GM21737 (cell line): ENCODE results near the gene TET1.
"Not testable (repeated sequence)": the region's sequence is repeated elsewhere in the genome, so short reads cannot be mapped to it uniquely, and the experiment has no call there.

Experiments used
- ATAC-seq: cut with Tn5 transposase; IDR thresholded peaks from one replicate; pipeline ENCODE4 v1.9.1; 2021; ENCODE audit warnings: mild to moderate bottlenecking, moderate library complexity; ENCODE audit not compliant: unreplicated experiment

TET1 gene

DNA sequence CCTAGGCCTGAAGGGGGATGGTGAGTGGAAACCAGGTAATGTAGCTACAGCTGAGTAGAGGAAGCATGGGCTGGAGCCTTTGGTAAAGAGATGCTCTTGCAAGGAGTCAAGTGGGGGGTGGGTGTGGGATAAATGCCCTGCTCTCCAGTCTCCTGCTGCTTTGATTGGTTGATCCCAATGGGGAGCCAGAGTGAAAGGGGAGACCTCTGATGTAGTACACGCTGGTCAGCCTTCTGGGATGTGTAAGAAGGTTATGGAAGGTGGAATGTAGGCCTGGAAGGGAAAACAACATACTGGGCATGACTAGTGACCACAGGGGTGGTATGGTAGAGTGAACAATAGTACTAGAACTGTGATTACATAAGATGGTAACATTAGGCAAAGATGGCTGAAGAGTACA, 44.3 kb downstream of the TET1 start:
- no peak for ATAC-seq

DNA sequence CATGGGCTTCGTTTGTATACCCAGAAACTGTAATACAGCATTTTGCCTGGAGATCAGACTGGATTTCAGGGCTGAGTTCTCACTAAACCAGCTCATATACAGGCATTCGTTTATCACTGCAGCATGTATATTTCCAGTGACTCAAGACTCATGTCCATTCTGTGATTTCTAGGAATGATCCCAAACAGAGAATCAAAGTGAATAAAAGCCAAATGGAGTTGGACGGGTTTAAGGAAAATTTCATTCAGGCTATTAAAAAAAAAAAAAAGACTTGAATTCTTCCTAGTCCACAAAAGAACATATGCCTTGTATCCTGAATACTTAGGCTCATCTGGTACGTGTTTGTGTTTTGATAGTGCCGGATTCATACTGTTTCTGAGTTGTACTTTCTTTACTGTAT, 46.8 kb downstream of the TET1 start:
- no peak for ATAC-seq

DNA sequence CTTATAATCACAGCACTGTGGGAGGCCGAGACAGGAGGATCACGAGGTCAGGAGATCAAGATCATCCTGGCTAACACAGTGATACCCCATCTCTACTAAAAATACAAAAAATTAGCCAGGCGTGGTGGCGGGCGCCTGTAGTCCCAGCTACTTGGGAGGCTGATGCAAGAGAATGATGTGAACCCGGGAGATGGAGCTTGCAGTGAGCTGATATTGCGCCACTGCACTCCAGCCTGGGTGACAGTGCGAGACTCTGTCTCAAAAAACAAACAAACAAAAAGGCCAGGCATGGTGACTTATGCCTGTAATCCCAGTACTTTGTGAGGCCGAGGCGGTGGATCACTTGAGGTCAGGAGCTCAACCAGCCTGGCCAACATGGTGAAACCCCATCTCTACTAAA, 49.9 kb downstream of the TET1 start:
- ATAC-seq = not testable (repeated sequence)

DNA sequence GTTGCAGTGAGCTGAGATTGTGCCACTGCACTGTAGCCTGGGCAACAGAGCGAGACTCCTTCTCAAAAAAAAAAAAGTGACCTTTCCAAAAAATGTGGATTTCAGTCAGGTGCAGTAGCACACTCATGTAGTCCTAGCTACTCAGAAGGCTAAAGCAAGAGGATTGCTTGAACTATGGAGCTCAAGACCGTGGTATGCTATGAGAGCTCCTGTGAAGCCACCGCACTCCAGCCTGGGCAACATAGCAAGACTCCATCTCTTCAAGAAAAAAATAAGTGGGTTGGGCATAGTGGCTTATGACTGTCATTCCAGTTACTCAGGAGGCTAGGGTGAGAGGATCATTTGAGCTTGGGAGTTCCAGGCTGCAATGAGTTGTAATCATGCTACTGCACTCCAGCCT, 51.1 kb downstream of the TET1 start:
- no peak for ATAC-seq

DNA sequence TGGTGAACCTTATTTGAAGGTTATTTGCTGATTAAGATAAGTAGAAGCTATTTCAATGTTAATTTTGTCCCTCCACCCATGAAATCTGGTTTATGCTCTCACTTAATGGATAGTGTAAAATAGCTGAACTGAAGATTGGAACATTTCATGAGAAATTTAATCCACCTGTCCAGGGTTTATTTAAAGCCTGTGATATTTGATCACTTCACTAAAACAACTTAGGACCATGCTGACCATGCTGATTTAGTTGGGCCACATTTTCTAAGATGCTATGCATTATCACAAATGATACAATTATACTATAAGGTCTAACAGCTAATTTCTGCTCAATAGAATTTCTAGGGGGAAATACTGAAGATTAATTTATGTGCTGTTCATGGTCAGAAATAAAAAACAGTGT, 53.8 kb downstream of the TET1 start:
- ATAC-seq = not testable (repeated sequence)

DNA sequence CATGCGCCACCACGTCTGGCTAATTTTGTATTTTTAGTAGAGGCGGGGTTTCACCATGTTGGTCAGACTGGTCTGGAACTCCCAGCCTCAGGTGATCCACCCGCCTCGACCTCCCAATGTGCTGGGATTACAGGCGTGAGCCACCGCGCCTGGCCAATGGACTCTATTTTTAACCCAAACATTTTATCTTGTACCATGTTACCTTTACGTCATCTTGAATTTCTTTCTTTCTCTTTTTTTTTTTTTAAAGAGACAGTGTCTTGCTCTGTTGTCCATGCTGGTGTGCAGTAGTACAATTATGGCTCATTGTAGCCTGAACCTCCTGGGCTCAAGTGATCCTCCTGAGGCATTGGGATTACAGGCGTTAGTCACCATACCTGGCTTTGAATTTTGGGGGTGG, 57.6 kb downstream of the TET1 start:
- ATAC-seq = not testable (repeated sequence)

DNA sequence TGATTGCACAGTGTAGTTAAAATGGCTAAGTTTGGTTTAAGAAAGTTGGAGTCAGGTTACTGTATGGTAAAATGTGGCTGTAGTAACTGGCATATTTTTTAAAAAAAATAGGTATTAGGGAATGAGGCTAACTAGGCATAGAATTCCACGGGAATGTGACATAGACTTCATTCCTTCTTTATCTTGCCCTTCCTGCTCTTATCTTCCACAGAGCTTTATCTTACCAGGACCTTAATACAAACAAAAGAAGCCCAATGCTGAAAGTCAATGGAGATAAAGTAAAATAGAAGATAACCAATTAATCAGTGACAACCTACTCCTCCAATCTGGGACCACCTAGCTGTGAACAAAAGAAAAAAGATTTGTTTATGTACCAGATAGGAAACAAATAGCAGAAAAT, 58.1 kb downstream of the TET1 start:
- no peak for ATAC-seq

DNA sequence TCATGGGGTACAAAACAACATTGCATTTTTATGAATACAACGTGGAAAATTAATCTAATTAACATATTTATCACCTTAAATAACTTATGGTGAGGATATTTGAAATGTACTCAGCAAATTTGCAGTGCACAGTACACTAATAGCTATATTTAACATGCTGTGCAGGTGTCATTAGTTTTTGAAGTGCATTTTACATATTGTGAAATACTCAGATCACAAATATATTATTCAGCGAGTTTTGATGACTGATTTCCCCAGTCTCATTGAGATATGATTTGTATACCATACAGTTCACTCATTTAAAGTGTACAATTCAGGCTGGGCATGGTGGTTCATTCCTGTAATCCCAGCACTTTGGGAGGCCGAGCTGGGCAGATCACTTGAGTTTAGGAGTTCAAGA, 59.5 kb downstream of the TET1 start:
- ATAC-seq = no peak

DNA sequence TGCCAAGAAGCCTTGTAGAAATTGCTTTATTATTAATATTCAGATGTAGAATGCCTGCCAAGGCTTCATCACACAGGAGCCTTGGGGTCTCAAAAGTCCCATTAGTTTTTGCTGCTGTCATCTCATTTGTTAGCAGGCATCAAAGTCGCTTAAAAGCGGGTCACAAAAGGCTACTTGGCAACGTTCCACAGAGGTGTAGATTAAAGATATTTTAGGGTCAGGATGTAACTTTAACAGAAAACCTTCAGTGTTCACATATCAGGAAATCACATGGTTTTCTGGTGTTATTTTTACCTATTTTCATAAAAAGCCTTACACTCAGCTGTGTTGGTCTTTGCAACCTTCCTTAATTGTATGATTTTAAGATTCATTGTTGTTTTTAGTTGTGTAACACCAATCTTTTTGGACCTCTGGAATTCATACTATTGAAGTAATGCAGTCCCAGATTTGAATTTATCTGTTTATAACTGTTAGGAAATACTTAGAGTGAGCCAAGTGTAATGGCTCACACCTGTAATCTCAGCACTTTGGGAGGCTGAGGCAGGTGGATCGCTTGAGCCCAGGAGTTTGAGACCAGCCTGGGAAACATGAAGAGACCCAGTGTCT, 65.3 kb downstream of the TET1 start:
- no peak for ATAC-seq

DNA sequence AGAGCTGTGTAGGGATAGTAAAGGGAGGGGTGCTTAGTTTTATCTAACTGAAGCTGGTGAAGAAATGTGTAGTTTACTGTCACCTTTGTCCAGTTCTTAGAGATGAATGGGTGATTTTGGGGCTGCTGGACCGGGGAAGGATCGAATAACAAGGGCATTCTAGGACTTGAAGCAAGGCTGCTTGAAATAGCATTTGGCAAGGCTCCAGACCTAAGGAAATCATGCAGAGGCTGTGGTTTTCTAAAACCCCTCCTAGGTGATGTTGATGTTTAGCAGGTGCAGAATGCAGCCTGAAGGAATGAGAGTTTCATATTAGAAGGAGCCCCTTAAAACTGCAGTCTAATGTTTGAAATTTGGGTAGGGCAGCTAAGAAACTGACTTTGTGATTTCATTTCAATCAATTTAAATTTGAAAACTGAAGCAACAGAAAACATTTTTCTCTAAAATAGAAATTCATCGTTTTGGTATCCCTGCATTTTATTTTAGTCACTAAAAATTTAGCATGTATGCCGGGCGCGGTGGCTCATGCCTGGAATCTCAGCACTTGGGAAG, 68.5 kb downstream of the TET1 start:
- ATAC-seq = no peak

DNA sequence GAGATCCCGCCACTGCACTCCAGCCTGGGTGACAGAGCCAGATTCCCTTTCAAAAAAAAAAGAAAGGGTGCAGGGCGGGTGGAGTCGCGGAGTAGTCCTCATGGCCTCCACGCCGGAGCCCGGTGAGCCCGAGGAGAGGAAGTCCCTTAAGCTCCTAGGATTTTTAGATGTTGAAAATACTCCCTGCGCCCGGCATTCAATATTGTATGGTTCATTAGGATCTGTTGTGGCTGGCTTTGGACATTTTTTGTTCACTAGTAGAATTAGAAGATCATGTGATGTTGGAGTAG, 72.1 kb downstream of the TET1 start:
- not testable (repeated sequence) for ATAC-seq

DNA sequence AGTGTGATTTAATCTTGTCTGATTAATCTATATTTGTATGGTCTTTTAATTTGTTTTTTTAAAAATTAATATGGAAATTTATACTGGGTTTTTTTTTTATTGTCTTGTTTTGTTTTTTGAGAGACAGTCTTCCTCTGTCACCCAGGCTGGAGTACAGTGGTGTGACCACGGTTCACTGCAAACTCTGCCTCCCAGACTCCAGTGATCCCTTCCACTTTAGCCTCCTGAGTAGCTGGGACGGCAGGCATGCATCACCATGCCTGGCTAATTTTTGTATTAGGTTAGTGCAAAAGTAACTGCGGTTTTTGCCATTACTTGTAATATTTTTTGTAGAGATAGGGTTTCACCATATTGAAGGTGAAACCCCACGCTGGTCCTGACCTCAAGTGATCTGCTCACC, 73.1 kb downstream of the TET1 start:
- no peak for ATAC-seq

DNA sequence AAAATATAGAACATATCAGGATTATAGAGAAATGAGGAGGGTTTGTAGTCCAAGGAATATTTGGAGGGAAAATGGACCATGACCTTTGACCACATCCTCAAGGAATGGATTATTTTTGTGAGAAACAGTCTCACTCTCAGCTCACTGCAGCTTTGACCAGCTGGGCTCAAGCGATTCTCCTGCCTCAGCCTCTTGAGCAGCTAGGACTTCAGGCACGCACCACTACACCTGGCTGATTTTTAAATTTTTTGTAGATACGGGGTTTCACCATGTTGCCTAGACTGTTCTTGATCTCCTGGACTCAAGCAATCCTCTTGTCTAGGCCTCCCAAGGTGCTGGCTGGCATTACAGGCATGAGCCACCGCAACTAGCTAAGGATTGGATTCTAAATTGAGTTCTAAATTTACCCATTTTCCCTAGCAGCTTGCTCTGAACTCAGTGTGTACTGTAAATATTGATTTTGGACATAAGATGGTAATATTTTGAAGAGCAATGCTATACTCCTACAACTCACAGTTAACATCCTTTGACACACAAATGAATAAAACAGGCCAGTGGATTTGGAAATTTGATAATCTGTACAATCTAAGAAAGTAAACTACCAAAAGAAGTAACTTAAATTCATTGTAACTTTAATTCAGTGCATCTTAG, 73.8 kb downstream of the TET1 start:
- no peak for ATAC-seq

DNA sequence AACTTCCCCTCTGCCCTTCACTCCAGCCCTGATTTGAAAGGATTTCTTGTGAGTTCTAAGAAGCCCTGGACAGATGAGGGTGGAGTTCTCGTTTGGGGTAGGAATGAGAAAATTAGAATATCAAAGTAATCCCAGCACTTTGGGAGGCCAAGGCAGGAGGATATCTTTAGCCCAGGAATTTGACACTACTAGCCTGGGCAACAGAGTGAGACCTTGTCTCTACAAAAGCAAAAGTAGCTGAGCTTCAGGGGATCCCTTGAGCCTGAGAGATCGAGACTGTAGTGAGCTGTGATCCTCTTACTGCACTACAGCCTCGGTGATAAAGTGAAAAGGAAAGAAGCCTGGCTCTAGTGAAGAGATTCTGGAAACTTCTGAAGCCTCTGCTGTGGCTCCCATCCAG, 76.2 kb downstream of the TET1 start:
- ATAC-seq = no peak

DNA sequence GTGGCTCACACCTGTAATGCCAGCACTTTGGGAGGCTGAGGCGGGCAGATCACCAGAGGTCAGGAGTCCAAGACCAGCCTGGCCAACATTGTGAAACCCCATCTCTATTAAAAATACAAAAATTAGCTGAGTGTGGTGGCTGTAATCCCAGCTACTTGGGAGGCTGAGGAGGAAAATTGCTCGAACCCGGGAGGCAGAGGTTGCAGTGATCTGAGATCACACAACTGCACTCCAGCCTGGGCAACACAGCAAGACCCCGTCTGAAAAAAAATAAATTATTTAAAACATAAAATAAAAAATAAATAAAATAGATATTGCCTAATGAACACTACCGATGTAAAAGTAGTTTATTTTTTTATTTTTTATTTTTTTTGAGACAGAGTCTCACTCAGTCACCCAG, 83.4 kb downstream of the TET1 start:
- ATAC-seq = not testable (repeated sequence)

DNA sequence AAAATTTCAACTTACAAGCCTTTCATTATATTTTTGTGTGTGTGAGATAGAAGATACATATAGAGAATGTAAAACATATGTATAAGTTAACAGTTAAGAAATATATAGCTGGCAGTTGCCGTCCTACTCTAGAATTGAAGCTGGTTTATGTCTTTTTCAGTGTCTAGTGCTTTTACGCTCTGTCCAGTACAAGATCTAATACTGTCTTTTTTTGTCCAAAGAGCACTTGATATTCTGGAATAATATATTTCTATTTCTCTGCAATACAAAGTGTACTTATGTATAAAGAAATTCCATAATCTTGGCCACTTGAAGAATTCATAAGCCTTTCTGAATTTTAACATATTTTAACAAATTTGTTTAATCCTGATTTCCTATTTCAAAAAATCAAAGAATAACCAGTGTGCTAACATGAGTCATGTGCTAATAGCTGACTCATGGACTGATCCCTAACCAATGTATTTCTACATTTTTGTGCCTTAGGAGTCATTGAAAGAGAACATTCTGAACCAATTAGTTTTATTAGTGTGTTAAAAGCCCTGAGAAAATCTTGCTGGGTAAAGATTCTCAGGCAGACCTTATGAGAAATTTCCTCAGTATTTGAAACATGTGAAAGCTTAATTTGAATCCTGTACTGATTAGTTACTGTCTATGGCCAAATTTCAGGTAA, 87.7 kb downstream of the TET1 start:
- no peak for ATAC-seq

DNA sequence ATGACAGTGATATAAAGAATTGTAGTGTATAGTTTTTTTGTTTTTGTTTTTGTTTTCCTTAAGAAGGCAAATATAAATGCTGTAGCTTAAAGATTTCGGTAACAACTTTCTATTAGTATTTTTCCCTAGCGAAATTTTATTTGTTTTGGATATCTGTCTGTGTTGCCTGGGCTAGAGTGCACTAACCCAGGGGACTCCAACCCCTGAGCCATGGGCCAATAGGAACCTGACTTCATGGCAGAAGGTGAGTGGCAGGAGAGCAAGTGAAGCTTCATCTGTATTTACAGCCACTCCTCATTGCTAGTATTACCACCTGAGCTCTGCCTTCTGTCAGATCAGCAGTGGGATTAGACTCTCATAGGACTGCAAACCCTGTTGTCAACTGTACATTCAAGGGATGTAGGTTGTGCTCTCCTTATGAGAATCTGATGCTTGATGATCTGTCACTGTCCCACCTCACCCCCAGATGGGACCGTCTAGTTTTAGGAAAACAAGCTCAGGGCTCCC, 95.5 kb downstream of the TET1 start:
- no peak for ATAC-seq

DNA sequence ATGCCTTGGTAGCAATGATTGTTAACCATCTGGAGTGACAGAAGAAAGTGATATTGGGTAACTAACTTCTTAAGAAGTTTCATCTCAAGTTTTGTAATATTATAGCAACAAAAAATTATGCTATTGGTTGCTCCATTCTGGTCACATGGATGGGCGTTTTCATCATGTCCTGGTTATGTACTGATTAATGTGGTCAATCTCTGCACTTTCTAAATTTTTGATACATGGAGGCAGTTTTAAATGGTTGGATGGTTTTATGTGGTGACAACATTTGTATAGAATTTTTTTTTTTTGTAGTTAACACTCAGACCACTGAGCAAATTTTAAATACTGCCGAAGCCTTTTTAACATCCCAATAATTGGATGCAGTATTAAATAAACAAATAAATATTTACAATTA, 105.7 kb downstream of the TET1 start:
- ATAC-seq = no peak

DNA sequence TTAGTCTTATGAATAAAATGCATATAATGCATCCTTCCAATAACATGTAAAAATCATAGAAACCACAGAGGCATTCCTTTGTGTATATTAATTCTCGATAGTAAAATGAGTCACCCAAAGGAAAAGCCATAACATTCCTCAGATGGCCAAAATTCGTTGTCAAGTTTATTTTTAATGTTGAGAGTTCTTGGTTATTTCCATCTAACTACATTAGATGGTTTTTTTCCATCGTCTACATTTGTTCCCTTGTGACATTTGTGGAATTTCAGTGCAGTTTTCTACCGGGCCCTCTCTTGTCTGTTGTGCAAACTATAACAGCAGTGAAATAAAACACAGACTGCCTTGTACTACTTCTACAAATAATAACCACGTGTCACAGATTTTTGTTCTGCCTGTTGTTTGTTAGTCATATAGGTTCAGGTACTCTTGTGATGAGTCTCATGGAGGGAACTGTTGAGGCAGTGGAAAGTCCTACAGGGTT, 106.2 kb downstream of the TET1 start:
- ATAC-seq = no peak

DNA sequence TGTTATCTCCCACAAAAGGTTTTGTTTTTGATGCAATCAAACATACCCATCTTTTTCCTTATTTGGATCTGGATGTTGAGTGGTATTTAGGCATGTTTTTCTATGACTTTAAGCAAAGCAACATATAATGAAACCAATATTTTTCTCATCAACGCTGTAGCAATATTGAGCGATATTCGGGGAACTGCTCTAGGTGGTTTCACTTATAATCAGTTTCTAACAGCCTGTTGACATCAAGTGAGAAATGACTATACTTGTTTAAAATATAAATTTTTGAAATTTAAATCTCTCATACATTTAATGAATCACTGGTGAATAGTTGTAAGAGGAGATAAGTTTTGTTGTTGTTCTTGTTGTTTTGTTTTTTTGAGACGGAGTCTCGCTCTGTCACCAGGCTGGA, 108.1 kb downstream of the TET1 start:
- no peak for ATAC-seq

DNA sequence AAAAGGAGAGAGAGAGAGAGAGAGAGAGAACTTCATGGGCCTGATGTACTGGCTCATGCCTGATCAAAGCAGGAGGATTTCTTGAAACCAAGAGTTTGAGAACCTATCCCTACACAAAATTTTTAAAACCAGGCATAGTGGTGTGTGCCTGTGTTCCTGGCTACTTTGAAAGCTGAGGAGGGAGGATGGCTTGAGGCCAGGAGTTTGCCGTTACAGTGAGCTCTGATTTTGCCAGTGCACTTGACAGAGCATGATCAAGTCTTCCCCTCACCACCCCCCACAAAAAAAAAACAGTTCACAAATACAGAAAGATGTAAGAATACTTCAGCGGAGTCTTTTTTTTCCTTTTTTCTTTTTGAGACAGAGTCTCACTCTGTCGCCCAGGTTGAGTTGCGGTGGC, 108.8 kb downstream of the TET1 start:
- ATAC-seq = no peak

DNA sequence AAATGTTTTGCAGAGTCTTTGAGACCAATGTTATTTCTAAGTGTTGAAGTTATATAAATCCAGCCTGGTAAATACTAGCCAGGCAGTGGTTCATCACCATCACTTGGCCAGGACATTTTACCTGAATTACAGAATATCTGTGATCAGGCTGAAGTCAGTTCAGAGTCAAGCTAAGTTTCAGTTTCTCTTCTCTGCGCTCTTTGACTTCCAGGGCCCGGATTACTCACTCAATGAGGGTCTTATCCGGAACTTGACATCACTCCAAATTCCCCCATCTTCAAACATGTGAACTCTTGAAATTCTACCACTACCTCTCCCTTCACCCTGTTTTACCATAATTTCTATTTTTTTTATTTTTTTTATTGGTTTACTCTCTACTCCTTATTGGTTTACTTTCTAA, 124.3 kb downstream of the TET1 start:
- ATAC-seq = no peak
